ENCODE data around the gene TROAP. TPM values are rescaled to one million over a fixed set of nuclear protein-coding genes. Genes with fewer than 3 reads are reported as not detected.

TROAP gene
- polyA plus RNA-seq, 3 donors: 0.05 TPM; not detected in 2

DNA sequence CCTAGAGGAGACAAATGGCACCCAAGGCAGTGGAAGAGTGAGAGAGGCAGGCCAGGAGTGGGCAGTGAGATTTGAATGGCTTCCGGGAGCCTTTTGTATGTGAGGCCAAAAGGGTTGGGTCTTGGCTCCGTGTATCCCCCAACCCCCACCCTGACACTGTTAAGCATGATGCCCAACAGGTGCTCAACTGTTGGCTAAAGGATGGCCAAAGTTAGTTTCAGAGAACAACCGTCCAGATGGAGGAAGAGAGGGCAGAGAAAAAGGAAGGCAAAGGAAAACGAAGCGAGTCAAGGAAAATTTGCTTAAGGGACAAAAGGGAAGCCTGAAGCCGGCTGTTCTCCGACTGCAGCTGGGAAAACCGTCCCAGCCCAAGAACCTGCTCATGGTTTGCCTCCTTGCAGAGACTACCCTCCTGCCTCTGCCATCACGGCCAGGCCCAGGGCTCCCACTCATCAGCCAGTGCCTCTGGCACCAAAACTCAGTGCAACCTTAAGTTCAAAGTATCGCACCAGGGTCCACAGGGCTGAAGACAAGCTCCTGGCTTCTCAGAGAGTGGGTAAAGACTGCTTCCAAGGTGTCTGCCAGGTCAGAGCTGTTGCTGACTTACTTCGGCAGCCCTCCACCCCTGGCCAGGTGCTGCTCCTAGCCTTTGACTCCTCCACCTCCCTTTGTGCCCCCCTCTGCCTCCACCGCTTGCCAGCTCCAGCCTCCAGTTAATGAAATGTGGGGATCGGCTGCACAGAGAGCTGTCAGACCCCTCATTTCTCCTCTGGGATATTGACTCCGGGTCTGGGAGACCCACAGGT lies 18.1 kb downstream of the TROAP start:
- peaks cover 93 to 100% (median 96%) of the 10 kb centered on the region in 3 donors for H3K27me3 Mint-ChIP-seq (ENCODE audit: low read depth in 3 of 3)
- TF ChIP-seq, protein P1, sequence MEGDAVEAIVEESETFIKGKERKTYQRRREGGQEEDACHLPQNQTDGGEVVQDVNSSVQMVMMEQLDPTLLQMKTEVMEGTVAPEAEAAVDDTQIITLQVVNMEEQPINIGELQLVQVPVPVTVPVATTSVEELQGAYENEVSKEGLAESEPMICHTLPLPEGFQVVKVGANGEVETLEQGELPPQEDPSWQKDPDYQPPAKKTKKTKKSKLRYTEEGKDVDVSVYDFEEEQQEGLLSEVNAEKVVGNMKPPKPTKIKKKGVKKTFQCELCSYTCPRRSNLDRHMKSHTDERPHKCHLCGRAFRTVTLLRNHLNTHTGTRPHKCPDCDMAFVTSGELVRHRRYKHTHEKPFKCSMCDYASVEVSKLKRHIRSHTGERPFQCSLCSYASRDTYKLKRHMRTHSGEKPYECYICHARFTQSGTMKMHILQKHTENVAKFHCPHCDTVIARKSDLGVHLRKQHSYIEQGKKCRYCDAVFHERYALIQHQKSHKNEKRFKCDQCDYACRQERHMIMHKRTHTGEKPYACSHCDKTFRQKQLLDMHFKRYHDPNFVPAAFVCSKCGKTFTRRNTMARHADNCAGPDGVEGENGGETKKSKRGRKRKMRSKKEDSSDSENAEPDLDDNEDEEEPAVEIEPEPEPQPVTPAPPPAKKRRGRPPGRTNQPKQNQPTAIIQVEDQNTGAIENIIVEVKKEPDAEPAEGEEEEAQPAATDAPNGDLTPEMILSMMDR (IDR thresholded peaks at IDR 0.05): no peak
- peak overlapping the region in 1 of 2 donors; percentile 92 for H3K4me3 Mint-ChIP-seq
- 47% methylated on average over 12 of the region's 14 CpGs for WGBS (ENCODE audit: insufficient coverage)
- Histone ChIP-seq H4K20me1 (ENCODE audit: insufficient read depth, low read length) (no peaks in the 10 kb centered on the region), H3K9me3 (replicated peaks in 1 of 2; ENCODE audit: control insufficient read depth in 1 of 2, insufficient read depth in 1 of 2, low read length in 2 of 2) (peaks cover 0 to 37% of the 10 kb centered on the region in 2 donors), H3K4me3 (replicated peaks in 1 of 3; ENCODE audit: low read depth in 2 of 3, low read length in 3 of 3) (no peak overlapping the region), H3K79me2 (ENCODE audit: insufficient read depth, low read length) (no peaks in the 10 kb centered on the region), H3K9ac (ENCODE audit: insufficient read depth, low read length, poor library complexity, severe bottlenecking) (no peak overlapping the region), H2AFZ (ENCODE audit: insufficient read depth, low read depth, low read length, poor library complexity, severe bottlenecking) (no peak overlapping the region), H3K27me3 (ENCODE audit: control insufficient read depth in 2 of 2, insufficient read depth in 2 of 2, low read length in 2 of 2) (peaks cover 81 to 98% of the 10 kb centered on the region in 2 donors), H3K36me3 (replicated peaks in 1 of 2; ENCODE audit: control insufficient read depth in 1 of 2, insufficient read depth in 2 of 2, low read length in 2 of 2) (no peaks in the 10 kb centered on the region), H3K4me1 (ENCODE audit: control insufficient read depth in 1 of 2, insufficient read depth in 2 of 2, low read length in 2 of 2) (peaks cover 35 to 48% of the 10 kb centered on the region in 2 donors), H3K4me2 (replicated peaks; ENCODE audit: extremely low read depth, low read length, poor library complexity, severe bottlenecking) (no peak overlapping the region), H3K27ac (ENCODE audit: low read depth in 1 of 2, low read length in 2 of 2) (no peak overlapping the region)
- intact Hi-C loops (cut with micrococcal nuclease): loop anchor here in 1 of 2 donors (10.0 kb wide), 1 partner anchor 276 kb away; the partner anchor contains the start of genes KMT2D and RHEBL1
- H3K36me3 Mint-ChIP-seq: peaks cover 8% of the 10 kb centered on the region in 2 donors
- peaks cover 41% of the 10 kb centered on the region for H3K4me1 Mint-ChIP-seq
- no peak for DNase-seq
- H3K9me3 Mint-ChIP-seq: peaks cover 0 to 30% (median 11%) of the 10 kb centered on the region in 7 donors
- no peak overlapping the region for H3K27ac Mint-ChIP-seq

DNA sequence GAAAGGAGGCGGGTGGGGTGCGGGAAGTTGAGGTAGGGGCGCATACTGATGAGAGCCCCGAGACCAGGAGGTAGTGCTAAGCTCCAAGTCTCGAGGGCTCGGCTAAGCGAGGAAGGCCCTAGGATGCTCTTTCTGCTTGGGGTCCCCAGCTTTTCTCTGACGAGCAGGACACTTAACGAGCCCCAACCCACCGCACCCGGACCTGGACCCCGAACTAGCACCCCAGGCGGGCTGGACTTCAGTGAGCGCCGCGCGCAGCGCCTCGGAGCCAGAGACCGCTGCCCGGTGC lies 18.7 kb downstream of the TROAP start:
- no peak overlapping the region for H3K27ac ChIP-seq (ENCODE audit: low read depth in 1 of 2, low read length in 2 of 2)
- DNase-seq: no peak
- peaks cover 93 to 100% (median 98%) of the 10 kb centered on the region in 3 donors for H3K27me3 Mint-ChIP-seq (ENCODE audit: low read depth in 3 of 3)
- no peaks in the 10 kb centered on the region for H3K79me2 ChIP-seq (ENCODE audit: insufficient read depth, low read length)
- H3K9me3 ChIP-seq (replicated peaks in 1 of 2; ENCODE audit: control insufficient read depth in 1 of 2, insufficient read depth in 1 of 2, low read length in 2 of 2): peaks cover under 1 to 42% of the 10 kb centered on the region in 2 donors
- intact Hi-C loops (cut with micrococcal nuclease): loop anchor here (2.0 to 10.0 kb wide), 3 partner anchors 53 to 277 kb away; partner anchors contain the start of genes KMT2D (in 1 of the 2) and RHEBL1 (in 1 of the 2)
- H3K27me3 ChIP-seq (ENCODE audit: control insufficient read depth in 2 of 2, insufficient read depth in 2 of 2, low read length in 2 of 2): peaks cover 81 to 98% of the 10 kb centered on the region in 2 donors
- WGBS (ENCODE audit: insufficient coverage): 18% methylated on average over 21 of the region's 21 CpGs
- H3K36me3 ChIP-seq (replicated peaks in 1 of 2; ENCODE audit: control insufficient read depth in 1 of 2, insufficient read depth in 2 of 2, low read length in 2 of 2): no peaks in the 10 kb centered on the region
- H3K4me3 ChIP-seq (replicated peaks in 1 of 3; ENCODE audit: low read depth in 2 of 3, low read length in 3 of 3): peak overlapping the region in 2 of 3 experiments; percentile 40 to 83
- no peaks in the 10 kb centered on the region for H4K20me1 ChIP-seq (ENCODE audit: insufficient read depth, low read length)
- TF ChIP-seq, protein P1 (IDR thresholded peaks at IDR 0.05): no peak
- H3K4me2 ChIP-seq (replicated peaks; ENCODE audit: extremely low read depth, low read length, poor library complexity, severe bottlenecking): peak overlapping the region; percentile 99
- peaks cover 44% of the 10 kb centered on the region for H3K4me1 Mint-ChIP-seq
- peak overlapping the region; percentile 84 for H2AFZ ChIP-seq (ENCODE audit: insufficient read depth, low read depth, low read length, poor library complexity, severe bottlenecking)
- H3K4me1 ChIP-seq (ENCODE audit: control insufficient read depth in 1 of 2, insufficient read depth in 2 of 2, low read length in 2 of 2): peaks cover 38 to 48% of the 10 kb centered on the region in 2 donors
- H3K9me3 Mint-ChIP-seq: peaks cover 0 to 35% (median 13%) of the 10 kb centered on the region in 7 donors
- H3K4me3 Mint-ChIP-seq: peak overlapping the region; percentile 76 to 92
- H3K27ac Mint-ChIP-seq: no peak overlapping the region
- H3K9ac ChIP-seq (ENCODE audit: insufficient read depth, low read length, poor library complexity, severe bottlenecking): peak overlapping the region; percentile 56
- peaks cover 7 to 8% of the 10 kb centered on the region in 2 donors for H3K36me3 Mint-ChIP-seq

All from CD14-positive monocyte (primary cell).